Measurements from ENCODE around the gene TMA7B.

TMA7B gene

DNA sequence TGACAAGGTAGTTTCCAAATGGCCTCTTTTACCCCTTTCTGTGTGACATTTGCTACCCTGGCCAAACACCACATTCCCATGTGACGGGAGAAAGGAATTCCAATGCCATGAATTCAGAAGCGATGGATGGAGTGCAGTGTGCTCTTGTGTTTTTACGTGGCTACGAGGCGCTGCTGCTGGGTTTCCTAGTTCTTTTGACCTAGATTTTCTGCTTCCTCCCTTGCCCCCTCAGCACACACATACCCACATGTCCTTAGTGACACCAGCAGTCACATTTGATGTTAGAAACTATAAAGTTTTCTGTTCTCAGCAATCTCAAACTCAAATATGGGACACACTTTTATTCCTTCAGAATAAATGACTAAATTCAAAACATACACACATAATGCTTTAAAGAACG is 7.8 kb upstream of the TMA7B start:
- Histone ChIP-seq H3F3A (ENCODE audit: control insufficient read depth, insufficient read depth) (no peaks in the 10 kb centered on the region), H3K27me3 (ENCODE audit: control insufficient read depth, low read length) (peaks cover 24% of the 10 kb centered on the region), H4K20me1 (ENCODE audit: control insufficient read depth, insufficient read depth, low read depth, low read length) (no peaks in the 10 kb centered on the region), H3K4me3 (ENCODE audit: low read length) (no peak overlapping the region), H3K4me2 (ENCODE audit: low read length) (no peak overlapping the region), H3K79me2 (ENCODE audit: control insufficient read depth, low read length) (no peaks in the 10 kb centered on the region), H3K4me1 (ENCODE audit: control insufficient read depth, low read length) (peaks cover 19% of the 10 kb centered on the region), H3K9me2 (replicated peaks; ENCODE audit: control insufficient read depth, low read length) (no peaks in the 10 kb centered on the region), H3K36me3 (ENCODE audit: control insufficient read depth, low read length) (no peaks in the 10 kb centered on the region), H3K27ac (ENCODE audit: low read depth, low read length) (no peak overlapping the region), H3K9me3 (ENCODE audit: control insufficient read depth, insufficient read depth, low read length) (no peaks in the 10 kb centered on the region)
- TF ChIP-seq, protein P1, sequence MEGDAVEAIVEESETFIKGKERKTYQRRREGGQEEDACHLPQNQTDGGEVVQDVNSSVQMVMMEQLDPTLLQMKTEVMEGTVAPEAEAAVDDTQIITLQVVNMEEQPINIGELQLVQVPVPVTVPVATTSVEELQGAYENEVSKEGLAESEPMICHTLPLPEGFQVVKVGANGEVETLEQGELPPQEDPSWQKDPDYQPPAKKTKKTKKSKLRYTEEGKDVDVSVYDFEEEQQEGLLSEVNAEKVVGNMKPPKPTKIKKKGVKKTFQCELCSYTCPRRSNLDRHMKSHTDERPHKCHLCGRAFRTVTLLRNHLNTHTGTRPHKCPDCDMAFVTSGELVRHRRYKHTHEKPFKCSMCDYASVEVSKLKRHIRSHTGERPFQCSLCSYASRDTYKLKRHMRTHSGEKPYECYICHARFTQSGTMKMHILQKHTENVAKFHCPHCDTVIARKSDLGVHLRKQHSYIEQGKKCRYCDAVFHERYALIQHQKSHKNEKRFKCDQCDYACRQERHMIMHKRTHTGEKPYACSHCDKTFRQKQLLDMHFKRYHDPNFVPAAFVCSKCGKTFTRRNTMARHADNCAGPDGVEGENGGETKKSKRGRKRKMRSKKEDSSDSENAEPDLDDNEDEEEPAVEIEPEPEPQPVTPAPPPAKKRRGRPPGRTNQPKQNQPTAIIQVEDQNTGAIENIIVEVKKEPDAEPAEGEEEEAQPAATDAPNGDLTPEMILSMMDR (IDR thresholded peaks at IDR 0.05; ENCODE audit: low read depth, low read length, poor library complexity, severe bottlenecking), result no peak
- no peak for TF ChIP-seq EZH2phosphoT487 (IDR thresholded peaks at IDR 0.05; ENCODE audit: borderline replicate concordance, low read length)

DNA sequence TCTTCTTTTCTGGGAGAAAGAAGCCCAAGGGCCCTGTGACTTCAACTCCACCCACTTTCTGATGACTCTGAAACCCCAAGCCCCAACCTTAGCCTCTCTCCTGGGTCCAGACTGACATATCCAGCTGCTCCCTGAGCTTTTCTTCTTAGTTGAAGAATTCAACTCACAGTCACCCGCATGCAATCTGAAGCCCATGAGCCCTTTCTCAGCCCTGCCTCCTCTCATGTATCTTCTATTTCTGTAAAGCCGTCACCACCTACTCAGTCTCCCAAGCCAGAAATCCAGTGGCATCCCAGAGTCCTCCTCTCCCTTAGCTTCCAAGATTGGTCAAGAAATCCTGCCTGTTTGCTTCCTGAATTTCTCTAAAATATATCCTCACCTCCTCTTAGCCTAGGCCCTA is 7.1 kb upstream of the TMA7B start:
- Histone ChIP-seq H3K79me2 (ENCODE audit: control insufficient read depth, low read length) (no peaks in the 10 kb centered on the region), H3K9me3 (ENCODE audit: control insufficient read depth, insufficient read depth, low read length) (no peaks in the 10 kb centered on the region), H3K4me1 (ENCODE audit: control insufficient read depth, low read length) (peaks cover 21% of the 10 kb centered on the region), H4K20me1 (ENCODE audit: control insufficient read depth, insufficient read depth, low read depth, low read length) (no peaks in the 10 kb centered on the region), H3K36me3 (ENCODE audit: control insufficient read depth, low read length) (no peaks in the 10 kb centered on the region), H3K27ac (ENCODE audit: low read depth, low read length) (no peak overlapping the region), H3K4me3 (ENCODE audit: low read length) (no peak overlapping the region), H3F3A (ENCODE audit: control insufficient read depth, insufficient read depth) (no peaks in the 10 kb centered on the region), H3K27me3 (ENCODE audit: control insufficient read depth, low read length) (peaks cover 19% of the 10 kb centered on the region), H3K4me2 (ENCODE audit: low read length) (no peak overlapping the region), H3K9me2 (replicated peaks; ENCODE audit: control insufficient read depth, low read length) (no peaks in the 10 kb centered on the region)
- TF ChIP-seq, protein P1 (IDR thresholded peaks at IDR 0.05; ENCODE audit: low read depth, low read length, poor library complexity, severe bottlenecking), result no peak
- no peak for TF ChIP-seq EZH2phosphoT487 (IDR thresholded peaks at IDR 0.05; ENCODE audit: borderline replicate concordance, low read length)

DNA sequence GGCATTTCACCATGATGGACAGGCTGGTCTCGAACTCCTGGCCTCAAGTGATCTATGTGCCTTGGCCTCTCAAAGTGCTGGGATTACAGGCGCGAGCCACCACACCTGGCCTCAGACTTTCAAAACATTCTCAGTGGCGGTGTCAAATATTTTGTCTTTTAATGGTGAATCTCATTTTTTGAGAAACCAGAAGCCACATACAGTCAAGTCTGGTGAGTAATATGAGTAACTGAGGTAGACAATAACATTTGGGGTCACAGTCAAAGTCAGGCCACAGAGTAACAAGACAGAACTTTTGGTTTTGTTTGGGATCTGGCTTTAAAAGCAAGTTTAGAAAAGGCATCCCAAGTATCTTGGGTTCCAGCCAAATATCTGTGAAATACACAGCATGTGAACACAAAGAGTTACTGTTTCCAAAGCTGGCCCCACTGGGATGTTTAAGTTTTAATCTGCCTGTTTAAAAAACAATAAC is 5.6 kb upstream of the TMA7B start:
- H3K27me3 ChIP-seq (ENCODE audit: control insufficient read depth, low read length), result peaks cover 25% of the 10 kb centered on the region
- H3F3A ChIP-seq (ENCODE audit: control insufficient read depth, insufficient read depth), result no peaks in the 10 kb centered on the region
- H3K27ac ChIP-seq (ENCODE audit: low read depth, low read length), result no peak overlapping the region
- no peaks in the 10 kb centered on the region for H3K79me2 ChIP-seq (ENCODE audit: control insufficient read depth, low read length)
- TF ChIP-seq EZH2phosphoT487 (IDR thresholded peaks at IDR 0.05; ENCODE audit: borderline replicate concordance, low read length), result no peak
- TF ChIP-seq, protein P1 (IDR thresholded peaks at IDR 0.05; ENCODE audit: low read depth, low read length, poor library complexity, severe bottlenecking), result no peak
- no peaks in the 10 kb centered on the region for H3K36me3 ChIP-seq (ENCODE audit: control insufficient read depth, low read length)
- H3K9me2 ChIP-seq (replicated peaks; ENCODE audit: control insufficient read depth, low read length), result no peaks in the 10 kb centered on the region
- H4K20me1 ChIP-seq (ENCODE audit: control insufficient read depth, insufficient read depth, low read depth, low read length), result no peaks in the 10 kb centered on the region
- H3K9me3 ChIP-seq (ENCODE audit: control insufficient read depth, insufficient read depth, low read length), result no peaks in the 10 kb centered on the region
- H3K4me3 ChIP-seq (ENCODE audit: low read length), result no peak overlapping the region
- peaks cover 21% of the 10 kb centered on the region for H3K4me1 ChIP-seq (ENCODE audit: control insufficient read depth, low read length)
- no peak overlapping the region for H3K4me2 ChIP-seq (ENCODE audit: low read length)
